KG1 (cell line): ENCODE data around the gene TMEM178B.

ENCODE experiments used
- DNase-seq: peaks from one replicate; lab custom pipeline; 2025; lab: John Stamatoyannopoulos, UW

The TMEM178B gene

GRCh38 chr7:141430455-141431139, 356.7 kb downstream of the TMEM178B start:
- DNase-seq = no peak

GRCh38 chr7:141431140-141431479, 357.2 kb downstream of the TMEM178B start:
- no peak for DNase-seq

- no peak for DNase-seq
These were observed 357.8 kb downstream of the TMEM178B start for GRCh38 chr7:141431711-141432110.

GRCh38 chr7:141433698-141434097, 359.8 kb downstream of the TMEM178B start:
- no peak for DNase-seq

GRCh38 chr7:141436139-141436538, 362.3 kb downstream of the TMEM178B start:
- no peak for DNase-seq

- DNase-seq = no peak
These were observed 362.8 kb downstream of the TMEM178B start for GRCh38 chr7:141436575-141437075.

- no peak for DNase-seq
These were observed 365.3 kb downstream of the TMEM178B start for GRCh38 chr7:141439164-141439563.

GRCh38 chr7:141439776-141440175, 365.9 kb downstream of the TMEM178B start:
- no peak for DNase-seq

GRCh38 chr7:141441837-141442627, 368.2 kb downstream of the TMEM178B start:
- no peak for DNase-seq

- DNase-seq = no peak
These were observed 368.9 kb downstream of the TMEM178B start for GRCh38 chr7:141442781-141443180.

GRCh38 chr7:141444961-141445360, 371.1 kb downstream of the TMEM178B start:
- no peak for DNase-seq

GRCh38 chr7:141451232-141451631, 377.4 kb downstream of the TMEM178B start:
- no peak for DNase-seq

- DNase-seq = no peak
These were observed 379.0 kb downstream of the TMEM178B start for GRCh38 chr7:141452911-141453310.

GRCh38 chr7:141454338-141454737, 380.5 kb downstream of the TMEM178B start:
- no peak for DNase-seq

- no peak for DNase-seq
These were observed 381.9 kb downstream of the TMEM178B start for GRCh38 chr7:141455723-141456122.

- DNase-seq = no peak
These were observed 382.4 kb downstream of the TMEM178B start for GRCh38 chr7:141456298-141456697.

GRCh38 chr7:141456711-141457110, 382.8 kb downstream of the TMEM178B start:
- no peak for DNase-seq

- DNase-seq = no peak
These were observed 387.2 kb downstream of the TMEM178B start for GRCh38 chr7:141460781-141461715.

GRCh38 chr7:141461924-141462323, 388.1 kb downstream of the TMEM178B start:
- no peak for DNase-seq

GRCh38 chr7:141462958-141463357, 389.1 kb downstream of the TMEM178B start:
- DNase-seq = no peak

GRCh38 chr7:141463986-141464385, 390.1 kb downstream of the TMEM178B start:
- no peak for DNase-seq

GRCh38 chr7:141464551-141464950, 390.7 kb downstream of the TMEM178B start:
- no peak for DNase-seq
